Subcutaneous adipose tissue (tissue), 4 donors: ENCODE measurements around the gene LENG1. TPM values are rescaled to one million over a fixed set of nuclear protein-coding genes. Genes with fewer than 3 reads are reported as not detected.

Source experiments
- CTCF ChIP-seq: fragments of 450-650 bp; IDR thresholded peaks from one replicate; pipeline ENCODE4 v1.5.1; 2016; ENCODE audit warnings: low read depth, mild to moderate bottlenecking, control low read depth, antibody characterized with exemption, moderate library complexity
- total RNA-seq, 4 donors: library from RNA; depleted of rRNA; stranded (reverse); fragments of >200 nt; gene quantifications; one replicate each; pipeline ENCODE4 v1.1.0, GENCODE V29; 2016

Gene LENG1
- total RNA-seq, 4 donors from 2014 or later, result 2.9 to 12.8 (median 5.2) TPM

GRCh38 chr19:54178581-54179261, 19.2 kb upstream of the LENG1 start:
- TF ChIP-seq CTCF, result no peak

GRCh38 chr19:54173951-54174834, 14.7 kb upstream of the LENG1 start:
- TF ChIP-seq CTCF, result no peak

- no peak for TF ChIP-seq CTCF
Measured at GRCh38 chr19:54173359-54173699, 13.8 kb upstream of the LENG1 start.

- TF ChIP-seq CTCF, result no peak
Measured at GRCh38 chr19:54172471-54173358, 13.2 kb upstream of the LENG1 start, which contains the start of gene TMC4. Gene TMC4, minus strand, starts transcription at chr19:54173160. Its CDS starts 43 bp downstream, at chr19:54173117.

GRCh38 chr19:54169149-54169740, 9.7 kb upstream of the LENG1 start:
- no peak for TF ChIP-seq CTCF

GRCh38 chr19:54168174-54168917, 8.8 kb upstream of the LENG1 start:
- TF ChIP-seq CTCF, result no peak
